ENCODE results near the gene CERK.

GRCh38 chr22:46707305-46707704 is 30.7 kb downstream of the CERK start:
- TF ChIP-seq ZBTB8A (CRISPR knock-in tag; IDR thresholded peaks at IDR 0.05; ENCODE audit: borderline replicate concordance, low read depth) (no peak), REST (IDR thresholded peaks at IDR 0.05; ENCODE audit: borderline replicate concordance in 1 of 2, low read depth in 1 of 2, low read length in 2 of 2) (no peak), ZFYVE20 (CRISPR knock-in tag; IDR thresholded peaks at IDR 0.05; ENCODE audit: borderline replicate concordance, low read depth) (no peak), MXD3 (CRISPR knock-in tag; IDR thresholded peaks at IDR 0.05) (no peak), CTCF (CRISPR knock-in tag; IDR thresholded peaks at IDR 0.05) (no peak), ZFP37 (CRISPR knock-in tag; IDR thresholded peaks at IDR 0.05; ENCODE audit: borderline replicate concordance) (no peak), BRCA1 (CRISPR knock-in tag; IDR thresholded peaks at IDR 0.05) (no peak), PRDM4 (CRISPR knock-in tag; IDR thresholded peaks at IDR 0.05; ENCODE audit: borderline replicate concordance) (no peak), JDP2 (CRISPR knock-in tag; IDR thresholded peaks at IDR 0.05; ENCODE audit: borderline replicate concordance) (no peak), SP1 (IDR thresholded peaks at IDR 0.05) (no peak), SP1 (CRISPR knock-in tag; IDR thresholded peaks at IDR 0.05) (no peak), JUNB (CRISPR knock-in tag; IDR thresholded peaks at IDR 0.05; ENCODE audit: borderline replicate concordance) (no peak), ELF4 (CRISPR knock-in tag; IDR thresholded peaks at IDR 0.05; ENCODE audit: borderline replicate concordance) (no peak), ZNF776 (CRISPR knock-in tag; IDR thresholded peaks at IDR 0.05) (no peak), DR1 (CRISPR knock-in tag; IDR thresholded peaks at IDR 0.05) (no peak)

Measured in HepG2 (cell line).